GM19372 (cell line): ENCODE results near the gene FXYD7.
"Not testable (repeated sequence)": the region's sequence is repeated elsewhere in the genome, so short reads cannot be mapped to it uniquely, and the experiment has no call there.

Experiments
- ATAC-seq: cut with Tn5 transposase; IDR thresholded peaks from one replicate; pipeline ENCODE4 v1.9.1; 2021; ENCODE audit warnings: mild to moderate bottlenecking, low read depth, moderate library complexity; ENCODE audit not compliant: unreplicated experiment

Gene FXYD7

GRCh38 chr19:35194012-35194984, 51.2 kb downstream of the FXYD7 start:
- ATAC-seq, result no peak

- no peak for ATAC-seq
These were observed 52.8 kb downstream of the FXYD7 start for GRCh38 chr19:35195830-35196229.

- not testable (repeated sequence) for ATAC-seq
These were observed 53.8 kb downstream of the FXYD7 start for GRCh38 chr19:35196861-35197260.

- ATAC-seq, result no peak
These were observed 56.4 kb downstream of the FXYD7 start for GRCh38 chr19:35199481-35199880.

- no peak for ATAC-seq
These were observed 60.0 kb downstream of the FXYD7 start for GRCh38 chr19:35202722-35203688.
